GM12878 (cell line): Measurements from ENCODE around the gene GATAD2B. TPM values are rescaled to one million over a fixed set of nuclear protein-coding genes. Genes with fewer than 3 reads are reported as not detected.

Experiments
- CHD1 ChIP-seq: IDR thresholded peaks from 2 replicates; pipeline ENCODE4 v1.6.1; 2012; ENCODE audit warnings: low read depth, low read length, improper control_type of control experiment
- DPF2 ChIP-seq: fragments of 450-650 bp; IDR thresholded peaks from 2 replicates; pipeline ENCODE4 v1.6.1; 2017; ENCODE audit warnings: mild to moderate bottlenecking
- FOS ChIP-seq: IDR thresholded peaks from 3 replicates; pipeline ENCODE4 v1.6.1; 2011; ENCODE audit warnings: borderline replicate concordance; ENCODE audit not compliant: insufficient read length; ENCODE audit errors: extremely low read depth
- IRF4 ChIP-seq: IDR thresholded peaks from 2 replicates; pipeline ENCODE4 v1.6.1; 2011; ENCODE audit warnings: low read depth, low read length
- KAT2A ChIP-seq: conservative IDR thresholded peaks from 2 replicates; pipeline ENCODE4 v1.6.1; 2011; ENCODE audit warnings: low read depth, low read length; ENCODE audit not compliant: control insufficient read depth
- MEF2B ChIP-seq: fragments of 450-650 bp; IDR thresholded peaks from 2 replicates; pipeline ENCODE4 v1.6.1; 2018; ENCODE audit warnings: mild to moderate bottlenecking, moderate library complexity; ENCODE audit not compliant: partially characterized antibody, poor library complexity, severe bottlenecking
- MXI1 ChIP-seq: fragments of 150-350 bp; IDR thresholded peaks from 2 replicates; pipeline ENCODE4 v1.6.1; 2011; ENCODE audit warnings: low read depth, mild to moderate bottlenecking, inconsistent platforms, low read length, improper control_type of control experiment
- NFXL1 ChIP-seq: fragments of 450-650 bp; IDR thresholded peaks from 2 replicates; pipeline ENCODE4 v1.6.1; 2017; ENCODE audit warnings: antibody characterized with exemption, mild to moderate bottlenecking, borderline replicate concordance
- PAX5 ChIP-seq: IDR thresholded peaks from 2 replicates; pipeline ENCODE4 v1.6.1; 2011; ENCODE audit warnings: low read depth, low read length, borderline replicate concordance
- POLR2A ChIP-seq: IDR thresholded peaks from 2 replicates; pipeline ENCODE4 v1.6.1; 2011; ENCODE audit warnings: low read depth, mild to moderate bottlenecking, low read length
- POLR2AphosphoS5 ChIP-seq: IDR thresholded peaks from 2 replicates; pipeline ENCODE4 v1.6.1; 2011; ENCODE audit warnings: mild to moderate bottlenecking, low read length, inconsistent platforms
- RUNX3 ChIP-seq: IDR thresholded peaks from 2 replicates; pipeline ENCODE4 v1.6.1; 2012; ENCODE audit warnings: low read length, inconsistent platforms
- SP1 ChIP-seq: IDR thresholded peaks from one replicate; pipeline ENCODE4 v1.6.1; 2011; ENCODE audit warnings: low read depth, low read length
- ZSCAN29 ChIP-seq: fragments of 450-650 bp; IDR thresholded peaks from 2 replicates; pipeline ENCODE4 v1.6.1; 2017; ENCODE audit warnings: mild to moderate bottlenecking, moderate library complexity
- polyA plus RNA-seq, 11 experiments: library from polyadenylated mRNA; depleted of rRNA in 4 of 11; unstranded in 6 of 11; stranded (reverse) in 5 of 11; fragments of >200 nt; fragmentation: Nextera tagmentation in 4 of 11; fragmentation: Illumina TruSeq in 1 of 11; extraction: Ambion mirVana in 4 of 11; extraction: Trizol in 1 of 11; gene quantifications; 1 replicate in 1 of 11; 2 replicates in 10 of 11; pipeline versions ENCODE4 v1.2.1 to v1.2.3, GENCODE V29; 2011 to 2016; ENCODE audit warnings: inconsistent platforms in 2 of 11, missing spikeins in 2 of 11, low read depth in 1 of 11
- total RNA-seq, 4 experiments: library from RNA; depleted of rRNA in 3 of 4; stranded (reverse); fragments of >200 nt in 3 of 4; fragmentation: Illumina TruSeq in 1 of 4; extraction: Trizol in 1 of 4; gene quantifications; 2 replicates each; pipeline versions ENCODE4 v1.2.1 to v1.2.3, GENCODE V29; 2013 to 2021
- TF ChIP-seq, protein P1 (sequence below): fragments of 450-650 bp; IDR thresholded peaks from 2 replicates; pipeline ENCODE4 v1.6.1; 2017; ENCODE audit warnings: low read depth, mild to moderate bottlenecking, moderate library complexity
- TF ChIP-seq, protein P2 (sequence below): fragments of 450-650 bp; IDR thresholded peaks from 2 replicates; pipeline ENCODE4 v1.6.1; 2018; ENCODE audit warnings: borderline replicate concordance, mild to moderate bottlenecking; ENCODE audit not compliant: partially characterized antibody
- TF ChIP-seq, protein P3 (sequence below): fragments of 450-650 bp; IDR thresholded peaks from 2 replicates; pipeline ENCODE4 v1.6.1; 2017; ENCODE audit warnings: antibody characterized with exemption, mild to moderate bottlenecking, moderate library complexity
- TF ChIP-seq, protein P4 (sequence below): fragments of 450-650 bp; formaldehyde crosslinking; IDR thresholded peaks from 2 replicates; pipeline ENCODE4 v1.4.0; 2022; ENCODE audit warnings: mild to moderate bottlenecking, moderate library complexity
- TF ChIP-seq, protein P5 (sequence below): IDR thresholded peaks from 2 replicates; pipeline ENCODE4 v1.6.1; 2012; ENCODE audit warnings: low read length, inconsistent platforms

The GATAD2B gene
- total and polyA plus RNA-seq, 10 of the 15 experiments (the other 5 are each of a cell fraction or from before 2014, with no cell fraction given) = 2.4 to 63.1 (median 8.7) TPM

DNA sequence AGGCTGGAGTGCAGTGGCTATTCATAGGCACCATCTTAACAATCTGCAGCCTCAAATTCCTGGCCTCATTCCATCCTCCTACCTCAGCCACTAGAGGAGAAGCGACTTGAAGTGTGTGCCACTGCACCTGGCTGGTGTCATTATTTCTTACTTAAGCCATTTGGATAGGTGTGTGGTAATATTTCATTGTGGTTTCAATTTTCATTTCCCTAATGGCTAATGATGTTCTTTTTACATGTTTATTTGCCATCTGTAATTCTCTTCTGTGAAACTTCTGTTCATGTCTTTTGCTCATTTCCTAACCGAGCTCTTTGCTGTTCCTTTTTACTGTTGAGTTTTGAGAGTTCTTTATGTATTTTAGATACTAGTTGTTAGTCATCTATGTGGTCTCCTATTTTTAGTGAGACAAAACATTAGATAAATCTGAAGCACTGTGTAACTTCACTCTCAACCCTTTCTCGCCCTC is 80.7 kb downstream of the GATAD2B start (continued):
- TF ChIP-seq, protein P1, sequence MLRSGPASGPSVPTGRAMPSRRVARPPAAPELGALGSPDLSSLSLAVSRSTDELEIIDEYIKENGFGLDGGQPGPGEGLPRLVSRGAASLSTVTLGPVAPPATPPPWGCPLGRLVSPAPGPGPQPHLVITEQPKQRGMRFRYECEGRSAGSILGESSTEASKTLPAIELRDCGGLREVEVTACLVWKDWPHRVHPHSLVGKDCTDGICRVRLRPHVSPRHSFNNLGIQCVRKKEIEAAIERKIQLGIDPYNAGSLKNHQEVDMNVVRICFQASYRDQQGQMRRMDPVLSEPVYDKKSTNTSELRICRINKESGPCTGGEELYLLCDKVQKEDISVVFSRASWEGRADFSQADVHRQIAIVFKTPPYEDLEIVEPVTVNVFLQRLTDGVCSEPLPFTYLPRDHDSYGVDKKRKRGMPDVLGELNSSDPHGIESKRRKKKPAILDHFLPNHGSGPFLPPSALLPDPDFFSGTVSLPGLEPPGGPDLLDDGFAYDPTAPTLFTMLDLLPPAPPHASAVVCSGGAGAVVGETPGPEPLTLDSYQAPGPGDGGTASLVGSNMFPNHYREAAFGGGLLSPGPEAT = peak; percentile 55
- TF ChIP-seq MXI1 (no peak), DPF2 (peak; percentile 67), MEF2B (peak; percentile 78), RUNX3 (peak; percentile 93), POLR2A (no peak), IRF4 (peak; percentile 57; the same call in 1 of the 2 replicates), ZSCAN29 (no peak), POLR2AphosphoS5 (no peak), PAX5 (no peak; the same call in 1 of the 2 replicates), CHD1 (no peak), SP1 (no peak), FOS (no peak), KAT2A (no peak), NFXL1 (no peak)
- TF ChIP-seq, protein P2, sequence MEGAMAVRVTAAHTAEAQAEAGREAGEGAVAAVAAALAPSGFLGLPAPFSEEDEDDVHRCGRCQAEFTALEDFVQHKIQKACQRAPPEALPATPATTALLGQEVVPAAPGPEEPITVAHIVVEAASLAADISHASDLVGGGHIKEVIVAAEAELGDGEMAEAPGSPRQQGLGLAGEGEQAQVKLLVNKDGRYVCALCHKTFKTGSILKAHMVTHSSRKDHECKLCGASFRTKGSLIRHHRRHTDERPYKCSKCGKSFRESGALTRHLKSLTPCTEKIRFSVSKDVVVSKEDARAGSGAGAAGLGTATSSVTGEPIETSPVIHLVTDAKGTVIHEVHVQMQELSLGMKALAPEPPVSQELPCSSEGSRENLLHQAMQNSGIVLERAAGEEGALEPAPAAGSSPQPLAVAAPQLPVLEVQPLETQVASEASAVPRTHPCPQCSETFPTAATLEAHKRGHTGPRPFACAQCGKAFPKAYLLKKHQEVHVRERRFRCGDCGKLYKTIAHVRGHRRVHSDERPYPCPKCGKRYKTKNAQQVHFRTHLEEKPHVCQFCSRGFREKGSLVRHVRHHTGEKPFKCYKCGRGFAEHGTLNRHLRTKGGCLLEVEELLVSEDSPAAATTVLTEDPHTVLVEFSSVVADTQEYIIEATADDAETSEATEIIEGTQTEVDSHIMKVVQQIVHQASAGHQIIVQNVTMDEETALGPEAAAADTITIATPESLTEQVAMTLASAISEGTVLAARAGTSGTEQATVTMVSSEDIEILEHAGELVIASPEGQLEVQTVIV = no peak
- TF ChIP-seq, protein P3, sequence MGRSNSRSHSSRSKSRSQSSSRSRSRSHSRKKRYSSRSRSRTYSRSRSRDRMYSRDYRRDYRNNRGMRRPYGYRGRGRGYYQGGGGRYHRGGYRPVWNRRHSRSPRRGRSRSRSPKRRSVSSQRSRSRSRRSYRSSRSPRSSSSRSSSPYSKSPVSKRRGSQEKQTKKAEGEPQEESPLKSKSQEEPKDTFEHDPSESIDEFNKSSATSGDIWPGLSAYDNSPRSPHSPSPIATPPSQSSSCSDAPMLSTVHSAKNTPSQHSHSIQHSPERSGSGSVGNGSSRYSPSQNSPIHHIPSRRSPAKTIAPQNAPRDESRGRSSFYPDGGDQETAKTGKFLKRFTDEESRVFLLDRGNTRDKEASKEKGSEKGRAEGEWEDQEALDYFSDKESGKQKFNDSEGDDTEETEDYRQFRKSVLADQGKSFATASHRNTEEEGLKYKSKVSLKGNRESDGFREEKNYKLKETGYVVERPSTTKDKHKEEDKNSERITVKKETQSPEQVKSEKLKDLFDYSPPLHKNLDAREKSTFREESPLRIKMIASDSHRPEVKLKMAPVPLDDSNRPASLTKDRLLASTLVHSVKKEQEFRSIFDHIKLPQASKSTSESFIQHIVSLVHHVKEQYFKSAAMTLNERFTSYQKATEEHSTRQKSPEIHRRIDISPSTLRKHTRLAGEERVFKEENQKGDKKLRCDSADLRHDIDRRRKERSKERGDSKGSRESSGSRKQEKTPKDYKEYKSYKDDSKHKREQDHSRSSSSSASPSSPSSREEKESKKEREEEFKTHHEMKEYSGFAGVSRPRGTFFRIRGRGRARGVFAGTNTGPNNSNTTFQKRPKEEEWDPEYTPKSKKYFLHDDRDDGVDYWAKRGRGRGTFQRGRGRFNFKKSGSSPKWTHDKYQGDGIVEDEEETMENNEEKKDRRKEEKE = no peak
- TF ChIP-seq, protein P4, sequence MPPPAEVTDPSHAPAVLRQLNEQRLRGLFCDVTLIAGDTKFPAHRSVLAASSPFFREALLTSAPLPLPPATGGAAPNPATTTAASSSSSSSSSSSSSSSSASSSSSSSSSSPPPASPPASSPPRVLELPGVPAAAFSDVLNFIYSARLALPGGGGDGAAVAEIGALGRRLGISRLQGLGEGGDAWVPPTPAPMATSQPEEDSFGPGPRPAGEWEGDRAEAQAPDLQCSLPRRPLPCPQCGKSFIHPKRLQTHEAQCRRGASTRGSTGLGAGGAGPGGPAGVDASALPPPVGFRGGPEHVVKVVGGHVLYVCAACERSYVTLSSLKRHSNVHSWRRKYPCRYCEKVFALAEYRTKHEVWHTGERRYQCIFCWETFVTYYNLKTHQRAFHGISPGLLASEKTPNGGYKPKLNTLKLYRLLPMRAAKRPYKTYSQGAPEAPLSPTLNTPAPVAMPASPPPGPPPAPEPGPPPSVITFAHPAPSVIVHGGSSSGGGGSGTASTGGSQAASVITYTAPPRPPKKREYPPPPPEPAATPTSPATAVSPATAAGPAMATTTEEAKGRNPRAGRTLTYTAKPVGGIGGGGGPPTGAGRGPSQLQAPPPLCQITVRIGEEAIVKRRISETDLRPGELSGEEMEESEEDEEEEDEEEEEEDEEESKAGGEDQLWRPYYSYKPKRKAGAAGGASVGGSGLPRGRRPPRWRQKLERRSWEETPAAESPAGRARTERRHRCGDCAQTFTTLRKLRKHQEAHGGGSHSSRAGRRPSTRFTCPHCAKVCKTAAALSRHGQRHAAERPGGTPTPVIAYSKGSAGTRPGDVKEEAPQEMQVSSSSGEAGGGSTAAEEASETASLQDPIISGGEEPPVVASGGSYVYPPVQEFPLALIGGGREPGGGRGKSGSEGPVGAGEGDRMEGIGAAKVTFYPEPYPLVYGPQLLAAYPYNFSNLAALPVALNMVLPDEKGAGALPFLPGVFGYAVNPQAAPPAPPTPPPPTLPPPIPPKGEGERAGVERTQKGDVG (CRISPR knock-in tag) = no peak
- TF ChIP-seq, protein P5, sequence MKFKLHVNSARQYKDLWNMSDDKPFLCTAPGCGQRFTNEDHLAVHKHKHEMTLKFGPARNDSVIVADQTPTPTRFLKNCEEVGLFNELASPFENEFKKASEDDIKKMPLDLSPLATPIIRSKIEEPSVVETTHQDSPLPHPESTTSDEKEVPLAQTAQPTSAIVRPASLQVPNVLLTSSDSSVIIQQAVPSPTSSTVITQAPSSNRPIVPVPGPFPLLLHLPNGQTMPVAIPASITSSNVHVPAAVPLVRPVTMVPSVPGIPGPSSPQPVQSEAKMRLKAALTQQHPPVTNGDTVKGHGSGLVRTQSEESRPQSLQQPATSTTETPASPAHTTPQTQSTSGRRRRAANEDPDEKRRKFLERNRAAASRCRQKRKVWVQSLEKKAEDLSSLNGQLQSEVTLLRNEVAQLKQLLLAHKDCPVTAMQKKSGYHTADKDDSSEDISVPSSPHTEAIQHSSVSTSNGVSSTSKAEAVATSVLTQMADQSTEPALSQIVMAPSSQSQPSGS = peak; percentile 88
